Thoracic aorta (tissue), 2 donors: Measurements from ENCODE around the gene ID2. TPM values are rescaled to one million over a fixed set of nuclear protein-coding genes. Genes with fewer than 3 reads are reported as not detected.

Experiments
- ATAC-seq: fragments of 150-250 bp; one replicate; pipeline ENCODE4 v1.8.0; 2017; ENCODE audit warnings: low read depth; ENCODE audit not compliant: insufficient number of reproducible peaks, low FRiP score
- DNase-seq: peaks from one replicate; pipeline ENCODE4 v3.0.0-alpha.2; 2020; ENCODE audit warnings: low spot score
- H3K27ac ChIP-seq, 2 donors: fragments of 200-600 bp; sonication (generic); 1 replicate in 1 of 2; 2 replicates in 1 of 2; pipeline ENCODE4 v1.5.1; 2016; ENCODE audit warnings: mild to moderate bottlenecking in 2 of 2, moderate library complexity in 2 of 2
- H3K27me3 ChIP-seq: fragments of 200-600 bp; sonication (generic); replicated peaks from 2 replicates; pipeline ENCODE4 v1.6.0; 2016; ENCODE audit warnings: mild to moderate bottlenecking; ENCODE audit not compliant: insufficient read depth
- H3K36me3 ChIP-seq: fragments of 200-600 bp; sonication (generic); one replicate; pipeline ENCODE4 v1.5.1; 2016
- H3K4me1 ChIP-seq, 2 donors: fragments of 200-600 bp; sonication (generic); 1 replicate in 1 of 2; 2 replicates in 1 of 2; pipeline versions ENCODE4 v1.5.1 to v1.6.0; 2016; ENCODE audit warnings: low read depth in 2 of 2, mild to moderate bottlenecking in 1 of 2; ENCODE audit not compliant: control insufficient read depth in 1 of 2
- H3K4me3 ChIP-seq: fragments of 200-600 bp; sonication (generic); 2 replicates; pipeline ENCODE4 v1.5.1; 2016; ENCODE audit warnings: mild to moderate bottlenecking
- H3K9me3 ChIP-seq: fragments of 200-600 bp; sonication (generic); 2 replicates; pipeline ENCODE4 v1.5.1; 2016
- total RNA-seq, 2 donors: library from RNA; depleted of rRNA; stranded (reverse); fragments of >200 nt; gene quantifications; one replicate each; pipeline versions ENCODE4 v1.1.0 to v1.2.3, GENCODE V29; 2016
- TF ChIP-seq, protein P1 (sequence below): fragments of 200-600 bp; sonication (generic); IDR thresholded peaks from one replicate; pipeline ENCODE4 v1.5.1; 2019; ENCODE audit warnings: antibody characterized with exemption

ID2 gene
- total RNA-seq, 2 donors from 2014 or later, result 198 to 486 TPM

GRCh38 chr2:8693157-8693821 is 11.4 kb downstream of the ID2 start:
- ATAC-seq, result no peak

DNA sequence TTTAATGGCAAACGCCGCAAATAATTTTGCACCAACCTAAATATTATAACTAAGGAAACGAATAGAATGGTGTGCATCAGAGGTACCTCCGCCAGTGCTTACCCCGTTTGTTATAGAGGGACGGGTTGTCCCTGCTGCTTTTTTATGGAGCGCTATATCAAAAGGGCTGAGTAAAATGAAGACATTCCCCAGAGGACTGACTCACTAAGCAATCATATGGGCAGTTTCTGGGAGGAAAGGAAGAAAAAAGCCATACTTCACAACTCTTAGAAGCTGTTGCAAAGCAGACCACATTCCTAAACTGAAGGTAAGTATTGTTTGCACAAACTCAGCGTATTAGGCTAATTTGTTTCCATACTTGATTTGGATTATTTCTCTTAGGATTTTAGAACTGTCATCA is 12.9 kb downstream of the ID2 start:
- Histone ChIP-seq H3K27ac (no peak overlapping the region), H3K4me3 (no peak overlapping the region), H3K27me3 (no peaks in the 10 kb centered on the region), H3K36me3 (no peaks in the 10 kb centered on the region), H3K9me3 (no peaks in the 10 kb centered on the region), H3K4me1 (no peaks in the 10 kb centered on the region)
- ATAC-seq, result no peak
- TF ChIP-seq, protein P1, sequence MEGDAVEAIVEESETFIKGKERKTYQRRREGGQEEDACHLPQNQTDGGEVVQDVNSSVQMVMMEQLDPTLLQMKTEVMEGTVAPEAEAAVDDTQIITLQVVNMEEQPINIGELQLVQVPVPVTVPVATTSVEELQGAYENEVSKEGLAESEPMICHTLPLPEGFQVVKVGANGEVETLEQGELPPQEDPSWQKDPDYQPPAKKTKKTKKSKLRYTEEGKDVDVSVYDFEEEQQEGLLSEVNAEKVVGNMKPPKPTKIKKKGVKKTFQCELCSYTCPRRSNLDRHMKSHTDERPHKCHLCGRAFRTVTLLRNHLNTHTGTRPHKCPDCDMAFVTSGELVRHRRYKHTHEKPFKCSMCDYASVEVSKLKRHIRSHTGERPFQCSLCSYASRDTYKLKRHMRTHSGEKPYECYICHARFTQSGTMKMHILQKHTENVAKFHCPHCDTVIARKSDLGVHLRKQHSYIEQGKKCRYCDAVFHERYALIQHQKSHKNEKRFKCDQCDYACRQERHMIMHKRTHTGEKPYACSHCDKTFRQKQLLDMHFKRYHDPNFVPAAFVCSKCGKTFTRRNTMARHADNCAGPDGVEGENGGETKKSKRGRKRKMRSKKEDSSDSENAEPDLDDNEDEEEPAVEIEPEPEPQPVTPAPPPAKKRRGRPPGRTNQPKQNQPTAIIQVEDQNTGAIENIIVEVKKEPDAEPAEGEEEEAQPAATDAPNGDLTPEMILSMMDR, result no peak
- no peak for DNase-seq

More at GRCh38 chr2:8693157-8693821, 11.4 kb downstream of the ID2 start:
- no peak for DNase-seq
- H3K9me3 ChIP-seq, result no peaks in the 10 kb centered on the region
- no peaks in the 10 kb centered on the region for H3K36me3 ChIP-seq
- H3K4me1 ChIP-seq, result no peaks in the 10 kb centered on the region
- no peaks in the 10 kb centered on the region for H3K27me3 ChIP-seq
- TF ChIP-seq, protein P1, result peak; percentile 54
- no peak overlapping the region for H3K27ac ChIP-seq
- peak overlapping the region; percentile 36 for H3K4me3 ChIP-seq

DNA sequence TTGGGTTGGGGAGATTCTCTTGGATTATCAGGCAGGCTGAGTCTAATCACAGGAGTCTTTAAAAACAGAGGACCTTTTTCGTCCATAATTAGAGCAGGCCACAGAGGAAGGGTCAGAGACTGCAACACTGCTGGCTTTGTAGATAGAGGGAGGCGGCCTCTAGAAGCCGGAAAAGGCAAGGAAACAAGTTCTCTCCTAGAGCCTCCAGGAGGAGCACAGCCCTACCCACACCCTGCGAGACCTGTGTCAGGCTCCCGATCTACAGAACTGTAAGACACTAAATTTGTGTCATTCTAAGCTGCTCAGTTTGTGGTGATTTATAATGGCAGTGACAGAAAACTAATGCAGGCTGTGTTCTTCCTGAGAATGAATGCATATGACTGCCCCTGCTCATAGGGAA is 15.3 kb downstream of the ID2 start:
- TF ChIP-seq, protein P1, result no peak
- no peak for DNase-seq
- no peak overlapping the region for H3K27ac ChIP-seq
- H3K4me3 ChIP-seq, result no peak overlapping the region
- no peaks in the 10 kb centered on the region for H3K36me3 ChIP-seq
- ATAC-seq, result no peak
- peaks cover 0 to 13% of the 10 kb centered on the region in 2 donors for H3K4me1 ChIP-seq
- H3K9me3 ChIP-seq, result no peaks in the 10 kb centered on the region
- H3K27me3 ChIP-seq, result no peaks in the 10 kb centered on the region

DNA sequence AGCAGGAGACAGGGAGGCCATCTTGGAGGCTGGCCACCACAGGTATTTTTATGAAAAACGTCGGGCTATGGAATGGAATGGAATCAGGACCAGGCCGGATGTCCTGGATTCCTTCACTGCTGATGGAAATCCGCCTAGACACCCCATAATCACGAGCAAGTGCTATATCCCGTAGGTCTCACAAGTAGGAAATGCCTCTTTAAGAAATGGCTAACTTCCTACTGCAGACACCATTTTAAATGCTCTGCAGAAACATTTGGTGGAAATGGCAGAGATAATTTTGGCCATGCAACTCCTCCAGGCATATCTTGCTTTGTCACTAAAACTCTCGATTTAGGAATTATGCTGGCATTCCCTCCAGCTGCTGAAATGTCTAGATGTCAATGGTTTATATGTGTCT is 18.0 kb downstream of the ID2 start:
- no peaks in the 10 kb centered on the region for H3K36me3 ChIP-seq
- TF ChIP-seq, protein P1, result no peak
- DNase-seq (no peak), ATAC-seq (no peak)
- H3K4me1 ChIP-seq, result peaks cover 0 to 15% of the 10 kb centered on the region in 2 donors
- H3K27ac ChIP-seq, result no peak overlapping the region
- no peaks in the 10 kb centered on the region for H3K27me3 ChIP-seq
- H3K4me3 ChIP-seq, result no peak overlapping the region
- no peaks in the 10 kb centered on the region for H3K9me3 ChIP-seq

GRCh38 chr2:8701681-8702379 is 20.0 kb downstream of the ID2 start:
- TF ChIP-seq, protein P1, result no peak
- DNase-seq, result no peak
- Histone ChIP-seq H3K4me1 (peaks cover 0 to 15% of the 10 kb centered on the region in 2 donors), H3K9me3 (no peaks in the 10 kb centered on the region), H3K27ac (peak overlapping the region in 1 of 2 donors; percentile 7), H3K27me3 (no peaks in the 10 kb centered on the region), H3K4me3 (peak overlapping the region; percentile 22), H3K36me3 (no peaks in the 10 kb centered on the region)
- no peak for ATAC-seq
